Stimulated activated CD8-positive, alpha-beta memory T cell treated with anti-CD3 and anti-CD28 coated beads, Interleukin-12 subunit alpha, Interleukin-12 subunit beta, amount 100 ng/mL, for 1 hour (primary cell): ENCODE measurements around the gene MCF2.
"Not testable (repeated sequence)": the region's sequence is repeated elsewhere in the genome, so short reads cannot be mapped to it uniquely, and the experiment has no call there.

Experiments used
- DNase-seq: peaks from one replicate; pipeline ENCODE4 v3.0.0-alpha.2; 2020; ENCODE audit warnings: low read depth

Gene MCF2, protein sequence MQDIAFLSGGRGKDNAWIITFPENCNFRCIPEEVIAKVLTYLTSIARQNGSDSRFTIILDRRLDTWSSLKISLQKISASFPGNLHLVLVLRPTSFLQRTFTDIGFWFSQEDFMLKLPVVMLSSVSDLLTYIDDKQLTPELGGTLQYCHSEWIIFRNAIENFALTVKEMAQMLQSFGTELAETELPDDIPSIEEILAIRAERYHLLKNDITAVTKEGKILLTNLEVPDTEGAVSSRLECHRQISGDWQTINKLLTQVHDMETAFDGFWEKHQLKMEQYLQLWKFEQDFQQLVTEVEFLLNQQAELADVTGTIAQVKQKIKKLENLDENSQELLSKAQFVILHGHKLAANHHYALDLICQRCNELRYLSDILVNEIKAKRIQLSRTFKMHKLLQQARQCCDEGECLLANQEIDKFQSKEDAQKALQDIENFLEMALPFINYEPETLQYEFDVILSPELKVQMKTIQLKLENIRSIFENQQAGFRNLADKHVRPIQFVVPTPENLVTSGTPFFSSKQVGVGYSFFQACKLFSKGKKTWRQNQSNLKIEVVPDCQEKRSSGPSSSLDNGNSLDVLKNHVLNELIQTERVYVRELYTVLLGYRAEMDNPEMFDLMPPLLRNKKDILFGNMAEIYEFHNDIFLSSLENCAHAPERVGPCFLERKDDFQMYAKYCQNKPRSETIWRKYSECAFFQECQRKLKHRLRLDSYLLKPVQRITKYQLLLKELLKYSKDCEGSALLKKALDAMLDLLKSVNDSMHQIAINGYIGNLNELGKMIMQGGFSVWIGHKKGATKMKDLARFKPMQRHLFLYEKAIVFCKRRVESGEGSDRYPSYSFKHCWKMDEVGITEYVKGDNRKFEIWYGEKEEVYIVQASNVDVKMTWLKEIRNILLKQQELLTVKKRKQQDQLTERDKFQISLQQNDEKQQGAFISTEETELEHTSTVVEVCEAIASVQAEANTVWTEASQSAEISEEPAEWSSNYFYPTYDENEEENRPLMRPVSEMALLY

DNA sequence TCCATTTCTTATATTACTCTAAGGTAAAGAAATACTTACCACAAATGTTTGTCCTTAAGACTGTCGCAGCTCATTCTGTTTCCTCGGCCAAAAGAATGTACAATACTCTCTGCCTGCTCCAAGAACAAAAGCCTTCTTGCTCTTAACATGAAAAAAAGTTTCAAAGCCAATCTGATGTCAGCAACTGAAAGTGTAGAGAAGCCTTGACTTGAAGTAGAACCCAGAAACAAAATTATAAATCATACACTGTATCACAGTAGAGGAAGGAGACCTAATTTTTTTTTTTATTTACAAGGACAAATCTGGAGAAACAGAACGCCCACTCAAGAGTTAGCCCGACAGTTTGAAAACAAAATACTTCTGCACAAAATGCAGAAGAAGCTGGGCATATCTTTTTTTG, at the start of gene MCF2:
TSS of gene MCF2 (minus strand) at position 101 of the 400 bp plus-strand sequence. CDS start 56,423 bp downstream, outside the sequence.
- no peak for DNase-seq

DNA sequence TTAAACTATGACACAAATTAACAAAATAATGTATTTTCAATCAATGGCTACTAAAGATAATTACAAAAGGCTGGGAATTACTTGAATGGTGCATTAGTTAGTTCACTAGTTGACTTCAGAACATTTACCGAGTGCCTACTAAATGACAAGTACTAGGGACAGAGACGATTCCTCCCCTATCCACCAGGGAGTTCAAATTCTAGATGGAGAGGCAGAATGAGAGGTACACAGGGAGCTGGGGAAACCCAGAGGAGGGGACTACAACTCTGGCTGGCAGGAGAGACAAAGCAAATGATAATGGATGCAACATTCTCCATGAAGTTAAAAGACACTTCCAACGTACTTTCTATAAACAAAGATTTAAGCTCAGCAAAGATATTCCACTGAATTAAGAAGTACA, 43.1 kb upstream of the MCF2 start:
- no peak for DNase-seq

DNA sequence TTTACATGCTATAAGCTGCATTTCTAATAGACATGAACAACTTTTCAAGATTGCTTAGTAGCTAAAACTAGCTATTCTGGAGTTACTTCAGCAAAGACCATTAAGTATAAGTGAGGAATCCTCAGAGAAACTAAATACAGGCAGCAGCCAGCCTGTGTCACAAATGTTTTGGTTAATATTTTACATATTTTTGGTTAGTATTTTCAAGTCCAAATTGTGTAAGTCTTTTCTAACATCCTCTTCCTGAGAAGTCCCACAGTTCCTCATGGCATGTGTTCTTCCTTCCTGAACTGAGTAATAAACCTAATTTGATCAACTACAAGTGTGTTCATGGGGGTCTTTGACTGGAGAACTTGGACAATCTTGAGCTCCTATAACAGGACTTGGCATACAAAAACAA, 42.4 kb upstream of the MCF2 start:
- no peak for DNase-seq

DNA sequence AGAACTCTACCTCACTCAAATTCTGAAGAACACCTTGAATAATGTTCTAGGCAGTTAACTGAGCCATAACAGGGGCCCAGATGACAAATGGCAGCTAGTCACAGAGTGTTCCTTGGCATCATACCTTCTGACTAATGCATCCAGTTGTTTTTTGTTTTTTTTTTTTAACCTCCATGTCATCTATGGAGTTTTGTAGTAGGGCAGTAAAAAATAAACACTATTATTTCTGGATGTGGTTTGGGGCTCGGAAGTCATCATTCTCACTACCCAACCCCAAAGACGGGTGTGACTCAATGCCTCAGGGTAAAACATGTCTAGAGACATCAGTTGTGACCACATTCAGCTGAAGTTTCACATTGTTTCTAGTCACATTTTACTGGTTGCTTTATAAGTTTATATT, 31.2 kb upstream of the MCF2 start:
- DNase-seq = no peak

DNA sequence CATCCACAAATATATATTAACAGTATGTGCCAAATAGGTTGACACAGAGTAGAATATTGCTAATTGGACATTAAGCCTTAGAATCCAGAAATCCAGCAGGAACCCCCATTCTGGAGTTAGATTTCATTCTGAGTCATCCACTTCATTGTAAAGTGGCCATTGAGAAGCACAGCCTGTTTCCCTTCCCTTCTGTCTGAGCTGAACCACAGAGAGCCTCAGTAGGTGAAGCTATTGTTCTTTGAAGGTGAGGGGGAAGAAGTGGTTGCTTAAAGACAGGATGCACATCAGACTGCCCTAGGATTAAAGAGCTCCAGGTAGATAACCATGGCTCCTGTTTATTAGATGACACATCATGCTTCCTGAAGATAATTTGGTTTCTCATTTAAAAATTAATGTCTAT, 30.6 kb upstream of the MCF2 start:
- no peak for DNase-seq

DNA sequence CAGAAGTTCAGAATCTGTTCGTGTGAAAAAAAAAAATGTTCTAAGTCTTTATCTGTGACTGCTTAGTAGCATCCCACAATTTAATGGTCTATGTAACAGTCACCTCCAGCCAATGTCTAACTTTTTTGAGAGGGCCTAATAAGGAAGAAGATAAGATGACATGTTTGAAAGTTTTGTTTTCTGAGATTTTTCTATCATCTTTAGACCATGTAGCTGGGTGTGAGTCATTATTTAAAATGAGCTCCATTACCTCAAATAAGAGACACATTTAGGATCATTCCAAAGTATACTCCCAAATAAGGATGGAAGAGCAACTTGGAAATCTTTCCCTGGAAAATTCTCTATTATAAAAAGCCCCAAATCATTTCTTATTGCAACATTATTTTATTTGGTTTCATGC, 28.2 kb upstream of the MCF2 start:
- no peak for DNase-seq

DNA sequence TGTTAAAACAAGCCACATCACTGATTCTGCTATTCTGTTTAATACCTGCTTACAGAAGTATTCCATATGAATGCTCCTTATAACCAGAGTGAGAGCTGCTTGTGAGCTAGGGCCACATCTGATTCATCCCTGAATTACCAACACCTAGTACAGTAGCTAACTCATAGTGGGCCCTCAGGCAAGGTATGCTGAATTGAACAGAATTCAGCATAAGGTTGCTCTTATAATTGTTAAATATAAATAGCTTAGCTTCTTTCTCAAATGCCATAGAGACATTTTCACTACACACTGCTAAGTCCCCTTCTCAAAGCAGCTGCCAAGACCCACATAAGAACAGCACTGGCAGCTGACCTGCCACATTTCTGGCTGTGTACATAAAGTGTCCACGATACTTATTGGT, 27.0 kb upstream of the MCF2 start:
- no peak for DNase-seq

DNA sequence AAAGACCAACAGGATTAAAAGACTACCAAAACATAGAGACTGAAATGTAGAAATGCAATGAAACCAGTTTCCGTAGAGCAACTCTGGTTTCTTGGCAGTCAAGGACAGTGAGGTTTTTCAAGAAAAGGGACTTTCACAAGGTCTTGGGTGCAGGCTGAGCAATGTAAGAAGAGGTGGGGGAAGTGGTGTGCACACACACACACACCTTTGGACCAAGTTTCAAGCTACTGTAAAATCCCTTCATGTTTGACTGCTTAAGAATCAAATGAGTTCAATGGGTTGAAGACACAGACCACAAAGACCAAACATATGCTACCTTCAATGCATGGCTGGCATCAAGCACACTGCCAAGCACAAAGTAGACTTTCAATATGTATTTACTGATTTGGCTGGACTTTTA, 17.8 kb upstream of the MCF2 start:
- no peak for DNase-seq

DNA sequence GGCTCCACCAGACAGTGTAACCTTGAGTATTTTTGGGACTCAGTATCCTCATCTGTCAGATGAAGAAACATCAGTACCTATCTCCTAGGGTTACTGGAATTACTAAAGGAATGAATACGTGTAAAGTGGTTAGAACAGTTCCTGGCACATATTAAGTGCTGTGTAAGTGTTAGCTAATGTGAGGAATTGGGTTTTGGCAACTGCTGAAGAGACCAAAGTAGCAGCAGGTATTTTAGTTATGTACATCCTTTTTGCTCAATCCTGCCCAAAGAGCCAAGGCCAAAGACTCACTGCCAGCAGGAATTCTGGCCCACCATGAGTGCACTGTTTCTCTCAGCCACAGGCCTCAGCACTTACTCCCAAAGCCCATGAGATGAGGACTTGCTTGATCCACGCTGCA, 16.7 kb upstream of the MCF2 start:
- no peak for DNase-seq

DNA sequence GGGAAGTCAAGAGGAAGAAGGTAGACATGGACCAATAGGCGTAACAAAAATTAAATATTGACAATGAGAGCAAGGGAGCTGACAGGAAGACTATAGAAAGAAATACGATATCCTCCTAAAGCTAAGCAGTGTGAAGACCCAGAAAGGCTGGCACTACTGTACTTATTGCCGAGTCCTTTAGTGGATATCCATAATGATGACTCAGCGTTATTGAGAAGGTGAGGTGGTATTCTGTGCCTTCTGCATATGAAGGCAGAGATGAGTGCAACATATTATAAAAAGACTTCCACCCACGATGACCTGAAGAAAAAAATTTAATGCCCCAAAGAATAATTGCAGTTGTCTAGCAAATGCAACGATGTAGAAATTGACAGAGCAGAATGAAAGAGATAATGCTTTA, 13.0 kb upstream of the MCF2 start:
- no peak for DNase-seq

DNA sequence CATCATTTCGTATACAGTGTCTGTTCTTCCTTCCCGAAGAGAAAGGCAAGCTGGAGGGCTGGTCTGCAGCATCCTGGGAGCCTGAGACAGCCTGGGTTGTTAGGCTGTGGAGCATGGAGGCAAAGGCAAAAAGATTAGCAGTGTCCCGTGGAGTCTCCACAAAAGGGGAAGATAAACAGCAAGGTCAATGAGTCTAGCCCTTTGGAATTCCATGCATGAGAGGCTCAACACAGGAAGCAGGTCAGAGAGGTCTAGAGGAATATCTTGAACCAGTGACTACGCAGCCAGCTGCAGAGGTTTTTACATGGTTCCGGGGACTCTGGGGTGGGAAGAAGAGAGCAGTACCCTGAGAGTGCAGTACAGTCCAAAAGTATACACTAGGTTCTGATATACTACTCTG, 12.2 kb upstream of the MCF2 start:
- DNase-seq = no peak

DNA sequence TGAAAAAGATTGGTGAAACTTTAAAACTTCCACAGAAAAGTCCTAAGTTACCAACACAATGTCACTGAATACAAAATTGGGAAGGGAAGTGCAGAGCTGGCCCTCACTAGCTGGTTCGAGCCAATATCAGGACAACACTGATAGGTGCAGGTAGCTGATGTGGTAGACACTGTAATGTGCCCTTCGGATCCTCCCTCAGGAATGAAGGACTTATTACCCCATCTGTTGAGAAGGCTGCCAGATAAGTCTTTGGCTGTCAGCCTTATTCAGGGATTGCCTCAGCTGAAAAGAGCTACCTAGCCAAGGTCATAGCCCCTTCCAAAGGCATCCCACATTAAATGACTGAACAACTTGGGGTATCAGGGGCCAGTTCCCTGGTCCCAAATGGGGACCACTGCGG, 5.3 kb downstream of the MCF2 start:
- no peak for DNase-seq

DNA sequence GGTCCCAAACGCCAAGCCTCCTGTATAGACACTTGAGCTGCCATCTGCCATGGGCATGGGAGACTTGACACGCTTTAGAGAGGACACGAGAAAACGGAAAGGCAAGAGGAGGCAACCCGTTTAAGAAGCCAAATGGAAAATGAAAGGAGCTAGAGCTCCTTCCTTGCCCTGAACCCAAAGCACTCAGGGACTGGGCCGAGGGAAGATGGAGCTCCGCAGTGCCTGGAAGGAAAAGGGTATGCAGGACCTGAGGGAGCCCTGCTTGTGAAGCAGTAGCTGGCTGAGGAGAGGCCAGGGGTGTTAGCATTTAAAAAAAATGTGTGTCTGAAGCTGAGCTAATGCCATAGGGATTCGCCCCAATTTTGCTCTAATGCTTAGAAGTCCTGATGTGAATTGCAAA, 15.1 kb downstream of the MCF2 start:
- no peak for DNase-seq

DNA sequence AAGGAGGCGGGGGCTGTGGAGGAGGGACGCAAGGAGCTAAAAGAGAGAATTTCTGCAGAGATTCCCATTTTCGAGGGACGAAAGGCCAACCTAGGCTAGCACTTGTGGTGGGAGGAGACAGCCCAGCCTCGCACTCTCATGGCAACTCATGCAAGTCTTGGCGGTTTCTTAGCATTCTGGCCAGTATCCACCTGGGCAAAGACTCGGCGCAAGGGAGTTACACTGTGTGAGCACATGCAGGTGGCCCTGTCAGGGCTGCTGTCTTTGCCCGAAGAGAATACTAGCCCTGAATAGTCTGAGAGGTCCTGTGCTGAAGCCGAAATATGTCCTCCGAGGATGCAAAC, 15.5 kb downstream of the MCF2 start:
- DNase-seq = no peak

DNA sequence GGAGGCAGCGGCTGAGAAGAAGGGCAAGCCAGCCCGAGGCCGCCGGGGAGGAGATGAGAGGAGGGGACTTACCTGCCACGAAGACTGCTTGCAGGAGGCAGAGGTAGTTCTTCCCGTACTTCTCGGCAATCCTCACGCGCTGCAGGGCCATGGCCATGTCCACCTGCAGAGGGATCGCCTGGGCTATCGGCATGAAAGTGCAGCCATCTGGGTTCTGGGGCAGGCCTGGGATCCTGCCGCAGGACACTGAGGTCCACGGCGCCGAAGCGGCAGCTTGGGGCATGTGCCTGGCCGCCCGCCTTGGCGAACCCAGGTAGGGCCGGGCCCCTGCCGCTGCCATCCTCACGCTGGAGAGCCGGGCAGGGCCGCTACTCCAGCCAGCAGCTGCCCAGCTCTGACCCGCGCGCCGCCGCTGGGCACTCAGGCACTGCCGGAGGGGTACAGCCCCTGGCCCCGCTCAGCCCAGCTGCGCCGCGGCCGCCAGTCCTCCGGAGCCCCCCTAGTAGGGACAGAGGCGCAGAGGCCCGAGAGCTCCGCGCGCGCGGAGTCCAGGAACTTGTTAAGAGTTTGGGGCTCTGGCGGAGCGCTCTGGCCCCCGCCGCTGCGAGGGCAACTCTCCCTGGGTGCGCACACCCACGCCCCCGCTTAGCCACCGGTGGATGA, 16.0 kb downstream of the MCF2 start:
- DNase-seq = no peak

DNA sequence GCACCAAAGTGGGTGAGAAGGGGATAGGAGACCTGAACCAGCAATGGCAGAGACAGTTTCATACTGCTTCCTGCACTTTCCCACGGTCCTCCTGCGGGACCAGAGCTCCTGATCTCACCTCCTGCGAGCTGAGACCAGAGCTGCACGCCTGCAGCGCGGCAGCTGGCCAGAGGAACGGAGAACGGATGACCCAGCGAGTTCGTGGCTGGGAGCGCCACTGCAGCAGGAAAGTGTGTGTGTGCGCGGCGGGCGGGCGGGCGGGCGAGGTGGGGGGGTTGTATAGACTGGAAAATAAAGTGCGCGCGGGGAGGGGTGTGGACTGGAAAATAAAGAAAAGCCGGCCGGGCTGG, 16.5 kb downstream of the MCF2 start:
- no peak for DNase-seq

DNA sequence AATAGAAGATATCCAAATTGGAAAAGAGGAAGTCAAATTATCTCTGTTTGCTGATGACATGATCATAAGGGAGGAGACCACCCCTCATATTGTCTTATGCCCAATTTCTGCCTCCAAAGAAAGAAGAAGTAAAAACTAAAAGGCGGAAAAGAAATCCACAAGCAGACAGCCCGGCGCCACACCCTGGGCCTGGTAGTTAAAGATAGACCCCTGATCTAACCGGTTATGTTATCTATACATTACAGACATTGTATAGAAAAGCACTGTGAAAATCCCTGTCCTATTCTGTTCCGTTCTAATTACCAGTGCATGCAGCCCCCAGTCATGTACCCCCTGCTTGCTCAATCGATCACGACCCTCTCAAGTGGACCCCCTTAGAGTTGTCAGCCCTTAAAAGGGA, 22.8 kb downstream of the MCF2 start:
- DNase-seq = not testable (repeated sequence)

DNA sequence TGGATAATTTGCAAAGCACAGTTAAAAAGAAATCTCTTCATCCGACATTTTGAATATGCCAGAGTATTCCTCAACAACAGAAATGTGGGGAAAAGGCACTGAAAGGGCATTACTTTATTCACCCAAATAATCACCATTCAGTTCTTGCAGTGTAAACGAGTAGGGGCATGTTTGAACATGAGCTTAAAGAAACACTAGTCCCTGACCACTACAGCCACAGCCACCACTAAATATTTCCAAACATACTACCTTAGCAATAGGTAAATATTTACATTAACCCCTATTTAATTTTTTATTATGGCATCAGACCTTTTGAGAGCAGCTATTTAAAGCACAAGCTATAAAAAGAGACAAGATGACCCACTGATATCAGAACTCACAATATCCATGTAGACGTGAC, 27.6 kb downstream of the MCF2 start:
- DNase-seq = no peak

DNA sequence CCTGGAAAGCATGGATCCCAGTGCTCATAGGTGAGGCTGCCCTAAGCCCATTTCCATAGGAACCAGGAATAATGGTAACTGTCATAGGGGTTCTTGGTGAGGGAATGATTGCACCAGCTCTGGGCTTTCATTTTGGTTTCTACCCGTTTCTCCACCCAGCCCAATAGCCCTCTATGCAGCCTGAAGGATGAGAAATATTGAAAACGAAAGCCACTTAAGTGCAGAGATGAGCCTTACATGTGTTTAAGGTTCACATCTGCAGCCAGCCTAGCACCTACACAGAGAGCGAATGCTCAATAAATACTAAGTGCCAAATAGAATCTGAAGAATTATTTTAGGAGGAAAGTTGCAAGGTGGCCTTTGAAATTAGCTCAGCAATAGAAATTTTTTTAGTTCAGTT, 60.4 kb downstream of the MCF2 start:
- no peak for DNase-seq

DNA sequence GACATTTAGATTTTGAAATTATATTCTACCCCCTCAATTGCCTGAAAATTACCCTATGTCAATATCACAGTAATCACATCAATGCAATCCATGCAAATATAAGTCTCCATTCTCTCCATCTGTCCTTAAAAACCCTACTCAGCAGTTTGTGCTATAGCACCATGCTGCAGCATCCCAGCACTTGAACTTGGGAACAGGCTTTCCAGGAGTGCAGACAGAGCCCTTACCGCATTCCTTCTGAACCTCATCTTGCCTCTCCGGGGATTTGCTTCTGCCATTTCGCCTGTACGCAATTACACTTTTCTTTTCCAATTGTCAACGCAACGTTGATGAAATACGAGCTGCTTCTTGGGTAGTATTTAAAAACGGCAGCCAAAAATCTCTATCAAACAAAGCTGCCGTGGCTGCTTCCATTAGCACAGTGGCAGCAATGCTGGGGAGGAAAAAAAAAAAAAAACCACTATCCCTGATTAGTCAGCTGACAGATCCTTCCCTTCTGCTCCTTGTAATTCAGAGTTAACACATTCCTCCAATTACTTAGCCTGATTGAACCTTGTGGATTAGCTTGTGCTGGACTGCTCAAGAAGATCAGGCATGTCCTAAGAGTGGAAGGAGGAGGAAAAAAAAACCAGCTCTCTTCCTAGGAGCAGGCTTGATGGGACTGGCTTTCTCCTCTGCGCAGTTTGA, 65.6 kb downstream of the MCF2 start:
- no peak for DNase-seq

DNA sequence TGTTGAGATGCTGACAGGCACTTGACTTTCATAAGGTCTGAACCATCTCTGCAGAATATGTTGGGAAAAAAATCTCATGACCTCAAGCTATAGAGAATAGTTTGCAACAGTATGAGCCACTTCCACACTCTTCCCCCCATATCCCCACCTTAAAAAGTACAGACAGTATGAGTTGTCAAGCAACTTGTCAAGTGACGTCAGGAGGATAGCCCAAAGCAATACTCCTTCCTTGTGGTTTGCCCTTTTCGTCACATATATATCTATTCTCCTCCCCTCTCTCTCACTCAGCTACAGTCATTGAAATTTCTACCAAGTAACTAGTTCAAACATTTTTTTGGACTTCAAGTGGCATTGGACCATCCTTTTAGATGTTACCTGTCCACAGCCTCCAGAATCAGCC, 67.7 kb downstream of the MCF2 start:
- DNase-seq = no peak

DNA sequence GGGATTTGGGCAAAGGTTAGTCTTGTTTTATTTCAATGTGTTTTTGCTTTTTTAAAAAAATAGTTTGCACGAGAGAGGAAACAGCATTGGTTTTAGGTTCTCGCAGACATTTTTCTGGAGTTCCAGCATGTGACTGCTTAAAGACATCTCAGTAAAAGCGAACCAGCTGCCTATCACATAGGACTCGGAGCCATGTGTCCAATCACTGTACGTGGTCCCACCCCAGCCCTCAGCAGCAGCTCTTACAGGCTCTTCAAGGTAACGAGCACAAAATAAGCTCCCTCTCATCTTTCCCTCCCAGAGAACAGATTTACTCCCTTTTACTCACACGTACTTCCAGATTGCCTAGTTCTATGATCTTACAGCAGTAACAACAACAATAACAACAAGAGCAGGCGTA, 68.7 kb downstream of the MCF2 start:
- no peak for DNase-seq
